ENCODE data around the gene HES7. TPM values are rescaled to one million over a fixed set of nuclear protein-coding genes. Genes with fewer than 3 reads are reported as not detected.
"Not testable (repeated sequence)": the region's sequence is repeated elsewhere in the genome, so short reads cannot be mapped to it uniquely, and the experiment has no call there.

Gene HES7
- total RNA-seq, 2 experiments from 2014 or later: 0.15 to 0.20 TPM

DNA sequence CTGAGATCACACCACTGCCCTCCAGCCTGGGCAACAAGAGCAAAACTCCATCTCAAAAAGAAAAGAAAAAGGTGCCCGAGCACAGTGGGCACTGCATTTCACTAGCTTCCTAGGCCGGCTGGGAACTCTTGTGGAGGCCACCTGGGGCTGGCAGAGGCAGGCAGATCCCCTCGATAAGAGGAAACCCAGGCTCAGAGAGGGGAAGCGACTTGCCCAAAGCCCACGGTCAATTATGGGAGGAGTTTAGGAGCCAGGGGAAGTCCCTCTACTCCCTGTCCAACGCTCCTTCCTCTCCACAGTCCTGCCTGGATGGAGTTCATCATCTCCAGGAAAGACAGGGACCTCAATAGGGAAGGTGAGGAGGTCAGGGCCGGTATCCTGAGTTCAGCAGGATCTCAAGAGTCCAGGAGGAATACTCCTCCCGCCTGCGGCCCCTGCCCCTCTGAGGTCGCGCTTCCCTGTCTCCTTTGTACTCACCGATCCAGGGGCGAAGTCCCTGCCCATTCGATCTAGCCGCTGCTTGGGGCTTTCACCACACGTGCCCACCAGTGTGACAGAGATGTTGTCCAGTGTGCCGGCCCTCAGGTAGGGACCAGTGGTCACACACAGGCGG lies 6.4 kb downstream of the HES7 start:
- CTCF ChIA-PET: interaction anchor here (0.6 to 5.8 kb wide), 10 partner anchors 7 to 81 kb away, joined by 3 to 32 read pairs (median 4); partner anchors contain the start of gene BORCS6
- Mint-ChIP-seq H3K36me3 (ENCODE audit: low read depth) (no peaks in the 10 kb centered on the region), H3K27me3 (peaks cover 62% of the 10 kb centered on the region), H3K27ac (no peak overlapping the region), H3K9me3 (no peaks in the 10 kb centered on the region), H3K4me1 (peaks cover 39% of the 10 kb centered on the region), H3K4me3 (peak overlapping the region; percentile 85)
- POLR2A ChIA-PET: no interaction called here
- no peak for DNase-seq

DNA sequence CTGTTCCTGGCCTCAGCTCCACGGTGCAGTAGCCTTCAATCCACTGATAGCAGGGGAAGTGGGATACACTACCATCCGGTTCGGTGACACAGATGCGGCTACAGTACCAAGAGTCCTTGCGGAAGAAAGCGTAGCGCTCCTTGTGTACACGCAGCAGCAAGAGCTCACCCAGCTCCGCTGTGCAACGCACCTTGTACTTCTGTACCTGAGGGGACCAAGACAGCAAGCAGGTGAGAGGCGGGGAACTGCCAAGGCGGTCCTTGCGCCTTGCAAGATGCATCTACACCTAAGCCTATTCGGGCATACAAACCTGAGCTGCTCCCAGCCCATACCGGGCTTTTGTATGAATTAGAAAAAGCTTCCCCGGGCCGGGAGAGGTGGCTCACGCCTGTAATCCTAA lies 7.1 kb downstream of the HES7 start:
- Mint-ChIP-seq H3K36me3 (ENCODE audit: low read depth) (no peaks in the 10 kb centered on the region), H3K9me3 (no peaks in the 10 kb centered on the region), H3K27ac (no peak overlapping the region), H3K4me3 (no peak overlapping the region), H3K27me3 (peaks cover 62% of the 10 kb centered on the region), H3K4me1 (peaks cover 36% of the 10 kb centered on the region)
- POLR2A ChIA-PET: no interaction called here
- no peak for DNase-seq
- CTCF ChIA-PET: interaction anchor here (1.0 to 5.8 kb wide), 4 partner anchors 13 to 82 kb away, joined by 3 to 27 read pairs (median 4); no protein-coding TSS in a partner anchor

DNA sequence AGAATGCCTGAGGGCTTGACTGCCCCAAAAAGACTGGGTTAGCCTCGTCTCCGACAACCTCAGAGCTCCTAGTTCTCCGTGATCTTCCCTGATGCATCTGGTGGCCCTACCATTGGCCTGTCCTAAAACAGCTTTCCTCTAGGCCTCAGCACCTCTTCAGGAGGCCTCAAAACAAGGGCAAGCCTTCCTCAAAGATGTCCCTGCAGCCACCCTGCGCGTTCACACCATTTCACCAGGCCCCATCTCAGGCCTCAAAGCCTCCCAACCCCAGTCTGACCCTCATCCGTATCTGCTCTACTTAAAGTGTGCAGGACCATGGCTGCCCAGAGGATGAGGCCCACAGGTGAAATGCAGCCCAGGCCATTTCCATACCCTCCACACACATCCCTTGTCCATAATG lies 13.0 kb downstream of the HES7 start:
- H3K4me3 Mint-ChIP-seq: no peak overlapping the region
- H3K4me1 Mint-ChIP-seq: peaks cover 3% of the 10 kb centered on the region
- H3K36me3 Mint-ChIP-seq (ENCODE audit: low read depth): no peaks in the 10 kb centered on the region
- H3K27ac Mint-ChIP-seq: no peak overlapping the region
- CTCF ChIA-PET: interaction anchor here (0.6 to 2.9 kb wide), 19 partner anchors 8 to 640 kb away, joined by 3 to 32 read pairs (median 3); partner anchors contain the start of genes ALOXE3, TP53 and WRAP53
- H3K9me3 Mint-ChIP-seq: no peaks in the 10 kb centered on the region
- peaks cover 47% of the 10 kb centered on the region for H3K27me3 Mint-ChIP-seq
- POLR2A ChIA-PET: no interaction called here
- no peak for DNase-seq

DNA sequence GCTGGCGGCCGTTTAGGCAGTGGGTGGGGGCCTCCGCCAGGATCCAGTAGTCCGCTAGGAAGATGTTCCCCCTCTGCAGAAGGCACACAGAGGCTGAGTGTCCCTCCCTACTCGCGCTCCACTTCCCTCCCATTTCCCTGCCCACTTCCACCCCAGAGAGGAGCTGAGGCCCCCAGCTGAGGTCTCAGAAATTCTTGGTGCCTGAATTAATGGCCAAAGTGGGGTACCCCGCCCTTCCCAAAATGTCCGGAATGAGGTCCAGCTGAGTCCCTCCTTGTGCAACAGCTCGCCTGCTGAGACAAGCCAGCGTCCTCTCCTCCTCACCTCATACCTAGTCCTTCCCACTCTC lies 13.5 kb downstream of the HES7 start:
- Mint-ChIP-seq H3K27me3 (peaks cover 43% of the 10 kb centered on the region), H3K27ac (no peak overlapping the region), H3K4me3 (no peak overlapping the region), H3K4me1 (peaks cover 3% of the 10 kb centered on the region), H3K9me3 (no peaks in the 10 kb centered on the region), H3K36me3 (ENCODE audit: low read depth) (no peaks in the 10 kb centered on the region)
- CTCF ChIA-PET: interaction anchor here (0.6 to 2.9 kb wide), 19 partner anchors 9 to 639 kb away, joined by 3 to 32 read pairs (median 3); partner anchors contain the start of genes ALOXE3, TP53 and WRAP53
- DNase-seq: no peak
- POLR2A ChIA-PET: no interaction called here

DNA sequence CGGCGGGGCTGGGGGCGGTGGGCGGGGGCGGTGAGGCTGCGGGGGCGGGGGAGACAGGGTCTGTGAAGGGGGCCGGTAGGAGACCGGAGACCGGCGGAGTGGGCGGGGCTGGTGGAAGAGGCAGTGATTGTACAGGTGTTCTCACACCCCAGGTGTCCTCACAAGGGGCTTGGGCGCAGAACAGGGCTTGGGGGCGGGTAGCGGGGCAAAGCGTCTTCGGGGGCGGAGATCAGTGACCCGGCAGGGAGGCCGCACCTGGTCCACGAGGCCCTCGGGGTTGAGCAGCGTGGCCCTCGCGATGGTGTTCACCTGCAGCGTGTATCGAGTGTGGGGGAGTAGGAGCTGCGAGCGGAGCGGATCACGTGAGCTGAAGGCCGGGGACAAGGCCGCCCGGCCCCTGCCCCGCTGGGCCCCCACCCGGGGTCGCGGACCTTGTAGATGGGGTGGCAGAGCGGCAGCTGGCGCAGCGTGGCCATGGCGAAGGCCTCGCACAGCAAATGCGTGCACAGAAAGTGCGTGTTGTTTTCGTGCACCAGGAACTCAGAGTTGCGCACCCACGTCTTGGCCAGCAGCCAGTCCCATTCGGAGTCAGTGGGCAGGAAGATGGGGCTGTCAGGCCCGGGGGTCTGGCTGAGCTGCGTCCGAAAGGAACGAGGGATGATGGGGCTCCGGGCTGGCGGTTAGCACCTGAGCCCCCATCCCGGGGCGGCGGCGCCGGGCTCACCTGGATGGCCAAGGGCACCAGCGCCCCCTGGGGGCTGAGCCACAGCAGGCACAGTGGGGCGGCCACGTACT lies 14.0 kb downstream of the HES7 start:
- Mint-ChIP-seq H3K4me1 (peaks cover 6% of the 10 kb centered on the region), H3K9me3 (no peaks in the 10 kb centered on the region), H3K4me3 (peak overlapping the region; percentile 17), H3K36me3 (ENCODE audit: low read depth) (no peaks in the 10 kb centered on the region), H3K27ac (no peak overlapping the region), H3K27me3 (peaks cover 37% of the 10 kb centered on the region)
- ChIA-PET CTCF (interaction anchor here (0.5 to 2.9 kb wide), 17 partner anchors 9 to 499 kb away, joined by 3 to 32 read pairs (median 4); partner anchors contain the start of genes ALOXE3, TP53 and WRAP53), POLR2A (no interaction called here)
- peak; percentile 79 for DNase-seq

DNA sequence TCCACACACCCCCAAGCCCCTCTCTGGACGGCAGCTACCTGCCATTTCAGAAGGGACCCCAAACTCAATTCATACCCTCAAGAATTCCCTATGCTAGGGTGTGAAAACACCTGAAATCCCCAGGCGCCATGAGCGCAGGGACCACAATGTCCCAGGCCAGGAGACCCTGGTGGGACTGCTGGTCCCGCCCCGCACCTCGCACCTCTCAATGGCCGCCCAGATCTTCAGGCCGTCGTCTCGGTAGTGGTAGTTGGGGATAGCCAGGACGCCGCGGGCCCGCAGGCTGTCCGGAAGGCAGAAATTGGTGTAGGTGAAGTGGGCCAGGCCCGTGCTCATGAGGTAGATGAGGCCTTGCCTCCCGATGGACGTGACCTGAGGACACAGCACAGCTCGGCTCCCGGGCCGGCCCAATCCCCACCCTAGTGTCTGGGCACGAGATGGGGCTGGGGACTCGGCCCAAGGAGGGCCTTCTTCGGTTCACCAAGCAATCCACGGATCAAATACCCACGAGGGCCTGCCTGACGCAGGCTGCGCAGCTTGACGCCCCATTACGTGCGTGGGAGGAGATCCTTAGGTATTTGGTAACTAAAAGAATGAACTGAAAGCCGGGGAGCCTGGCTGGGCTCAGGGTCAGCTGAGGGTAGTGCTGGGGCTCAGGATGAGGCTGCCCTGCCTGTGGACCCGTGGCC lies 14.8 kb downstream of the HES7 start:
- no peak for DNase-seq
- Mint-ChIP-seq H3K9me3 (no peaks in the 10 kb centered on the region), H3K36me3 (ENCODE audit: low read depth) (no peaks in the 10 kb centered on the region), H3K4me3 (no peak overlapping the region), H3K27me3 (peaks cover 31% of the 10 kb centered on the region), H3K27ac (no peak overlapping the region), H3K4me1 (peaks cover 6% of the 10 kb centered on the region)
- ChIA-PET POLR2A (no interaction called here), CTCF (interaction anchor here (0.5 to 2.9 kb wide), 8 partner anchors 10 to 49 kb away, joined by 3 to 32 read pairs (median 4); partner anchors contain the start of gene ALOXE3)

DNA sequence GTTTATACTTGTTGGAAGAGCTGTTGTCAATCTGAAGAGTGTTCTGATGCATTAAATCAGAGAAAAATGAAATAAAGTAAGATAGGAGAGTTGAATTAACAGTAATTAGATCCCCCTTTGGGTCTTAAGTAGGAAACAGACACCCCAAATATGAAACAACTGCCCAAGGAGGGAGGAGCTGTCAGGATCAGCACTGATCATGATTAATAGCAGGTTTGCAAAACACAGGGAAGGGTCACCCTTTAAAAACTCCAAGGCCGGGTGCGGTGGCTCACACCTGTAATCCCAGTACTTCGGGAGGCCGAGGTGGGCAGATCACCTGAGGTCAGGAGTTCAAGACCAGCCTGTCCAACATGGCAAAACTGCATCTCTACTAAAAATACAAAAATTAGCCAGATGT lies 16.9 kb downstream of the HES7 start:
- H3K27me3 Mint-ChIP-seq: peaks cover 20% of the 10 kb centered on the region
- H3K36me3 Mint-ChIP-seq (ENCODE audit: low read depth); H3K4me1 Mint-ChIP-seq; CTCF ChIA-PET; POLR2A ChIA-PET; H3K27ac Mint-ChIP-seq; DNase-seq; H3K4me3 Mint-ChIP-seq; H3K9me3 Mint-ChIP-seq: not testable (repeated sequence)

DNA sequence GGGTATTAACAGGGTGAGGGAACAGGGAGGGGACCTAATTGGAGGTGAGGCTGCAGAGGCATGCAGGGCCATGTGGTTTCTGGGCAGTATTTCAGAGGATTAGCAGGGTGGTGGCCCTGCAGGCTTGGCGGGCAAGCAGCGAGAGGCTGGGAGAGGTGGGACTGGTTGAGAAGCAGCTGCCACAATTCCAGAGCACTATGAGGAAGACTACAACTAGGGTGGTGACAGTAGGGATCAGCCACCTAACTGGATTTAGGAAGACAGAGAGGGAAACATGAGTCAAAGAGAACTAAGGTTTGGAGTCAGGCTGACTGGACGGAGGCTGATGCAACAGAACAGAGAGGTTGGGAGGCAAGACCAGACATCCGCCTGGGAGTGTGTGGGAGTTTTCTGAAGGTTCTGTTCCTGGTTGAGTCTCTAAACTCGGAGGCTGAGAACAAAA lies 17.9 kb downstream of the HES7 start:
- H3K27ac Mint-ChIP-seq: no peak overlapping the region
- DNase-seq: no peak

DNA sequence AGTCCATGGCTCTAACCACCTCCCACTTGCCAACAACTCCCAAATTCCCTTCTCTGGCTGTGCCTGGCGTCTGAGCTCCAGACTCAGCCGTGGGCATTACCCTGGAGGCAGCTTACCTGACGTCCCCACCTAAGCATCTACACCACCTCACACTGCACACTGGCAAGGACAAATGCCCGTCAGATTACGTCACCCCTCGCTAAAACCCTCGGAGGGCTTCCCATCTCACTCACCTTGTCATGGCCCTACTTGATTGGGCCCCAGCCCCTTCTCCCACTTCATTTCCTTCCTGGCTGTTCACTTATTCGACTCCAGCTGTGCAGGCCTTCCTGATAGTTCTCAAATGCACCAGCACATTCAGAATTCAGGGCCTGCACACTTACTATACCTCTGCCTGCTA lies 19.0 kb downstream of the HES7 start:
- no peak for DNase-seq
- H3K4me1 Mint-ChIP-seq: peaks cover 3% of the 10 kb centered on the region
- H3K27ac Mint-ChIP-seq: no peak overlapping the region
- no peaks in the 10 kb centered on the region for H3K36me3 Mint-ChIP-seq (ENCODE audit: low read depth)
- ChIA-PET CTCF (interaction anchor here (1.0 to 2.6 kb wide), 6 partner anchors 11 to 45 kb away, joined by 3 to 15 read pairs (median 5); no protein-coding TSS in a partner anchor), POLR2A (no interaction called here)
- peaks cover 10% of the 10 kb centered on the region for H3K27me3 Mint-ChIP-seq
- no peaks in the 10 kb centered on the region for H3K9me3 Mint-ChIP-seq
- no peak overlapping the region for H3K4me3 Mint-ChIP-seq

More for the DNA sequence above, 17.9 kb downstream of the HES7 start:
- Mint-ChIP-seq H3K27me3 (peaks cover 12% of the 10 kb centered on the region), H3K9me3 (no peaks in the 10 kb centered on the region), H3K36me3 (ENCODE audit: low read depth) (no peaks in the 10 kb centered on the region), H3K4me3 (no peak overlapping the region), H3K4me1 (peaks cover 6% of the 10 kb centered on the region)
- ChIA-PET CTCF (interaction anchor here (1.0 to 2.6 kb wide), 4 partner anchors 12 to 46 kb away, joined by 4 to 15 read pairs (median 6); no protein-coding TSS in a partner anchor), POLR2A (no interaction called here)

DNA sequence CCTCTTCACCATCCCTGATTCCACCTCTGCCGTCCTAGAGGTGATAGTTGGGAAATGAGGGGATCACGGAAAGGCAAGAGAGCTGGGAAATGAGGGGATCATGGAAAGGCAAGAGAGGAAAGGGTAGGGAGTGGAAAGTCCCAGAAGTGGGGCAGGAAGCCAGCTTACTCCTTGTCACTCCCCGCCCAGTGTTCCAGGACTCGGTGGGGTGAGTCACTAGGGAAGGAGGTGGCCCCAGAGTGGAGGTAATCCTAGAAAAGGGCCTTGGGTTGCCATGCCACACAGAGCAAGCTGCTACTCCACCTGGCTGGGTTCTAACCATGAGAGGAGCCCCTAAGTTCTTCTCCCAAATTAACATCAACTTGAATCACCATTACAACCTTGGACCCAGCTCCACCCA lies 20.4 kb downstream of the HES7 start:
- Mint-ChIP-seq H3K4me3 (no peak overlapping the region), H3K36me3 (ENCODE audit: low read depth) (no peaks in the 10 kb centered on the region), H3K27ac (no peak overlapping the region), H3K4me1 (peaks cover 3% of the 10 kb centered on the region), H3K27me3 (peaks cover 10% of the 10 kb centered on the region), H3K9me3 (no peaks in the 10 kb centered on the region)
- no peak for DNase-seq
- CTCF ChIA-PET: interaction anchor here (0.7 to 2.6 kb wide), 7 partner anchors 10 to 280 kb away, joined by 3 to 15 read pairs (median 3); no protein-coding TSS in a partner anchor
- POLR2A ChIA-PET: no interaction called here

DNA sequence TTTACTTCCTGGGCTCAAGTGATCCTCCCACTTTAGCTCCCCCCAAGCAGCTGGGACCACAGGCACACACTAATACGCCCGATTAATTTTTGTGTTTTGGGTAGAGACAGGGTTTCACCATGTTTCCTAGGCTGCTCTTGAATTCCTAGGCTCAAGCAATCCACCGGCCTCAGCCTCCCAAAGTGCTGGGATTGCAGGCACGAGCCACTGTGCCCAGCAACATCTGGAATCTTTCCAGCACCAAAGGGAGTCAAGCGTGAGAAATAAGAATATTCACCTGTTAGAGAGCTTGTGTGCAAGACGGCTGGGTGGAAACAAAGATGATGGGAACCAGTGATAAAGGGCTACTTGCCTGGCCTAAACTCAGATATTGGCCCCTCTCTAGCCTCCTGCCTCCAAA lies 22.2 kb downstream of the HES7 start:
- H3K27ac Mint-ChIP-seq: no peak overlapping the region
- no peaks in the 10 kb centered on the region for H3K36me3 Mint-ChIP-seq (ENCODE audit: low read depth)
- CTCF ChIA-PET: interaction anchor here (0.6 to 1.4 kb wide), 5 partner anchors 9 to 36 kb away, joined by 3 to 4 read pairs (median 4); no protein-coding TSS in a partner anchor
- DNase-seq: no peak
- no peaks in the 10 kb centered on the region for H3K9me3 Mint-ChIP-seq
- H3K27me3 Mint-ChIP-seq: peaks cover 7% of the 10 kb centered on the region
- POLR2A ChIA-PET: no interaction called here
- peaks cover 3% of the 10 kb centered on the region for H3K4me1 Mint-ChIP-seq
- H3K4me3 Mint-ChIP-seq: no peak overlapping the region

DNA sequence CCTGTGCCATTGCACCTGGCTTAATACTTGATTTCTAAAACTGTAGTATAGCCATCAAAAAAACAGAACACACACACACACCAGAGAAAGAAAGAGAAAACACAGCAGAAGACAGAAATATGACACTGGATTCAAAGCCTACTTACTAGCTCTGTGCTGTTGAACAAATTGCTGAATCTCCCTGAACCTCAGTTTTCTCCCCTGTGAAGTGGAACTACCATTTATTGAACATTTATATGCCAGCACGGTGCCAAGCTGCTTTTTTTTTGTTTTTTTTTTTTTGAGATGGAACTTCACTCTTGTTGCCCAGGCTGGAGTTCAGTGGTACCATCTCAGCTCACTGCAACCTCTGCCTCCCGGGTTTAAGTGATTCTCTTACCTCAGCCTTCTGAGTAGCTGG lies 23.1 kb downstream of the HES7 start:
- CTCF ChIA-PET: interaction anchor here (0.9 to 1.4 kb wide), 5 partner anchors 10 to 36 kb away, joined by 3 to 4 read pairs (median 4); no protein-coding TSS in a partner anchor
- H3K27ac Mint-ChIP-seq: peak overlapping the region; percentile 47
- peaks cover 3% of the 10 kb centered on the region for H3K4me1 Mint-ChIP-seq
- POLR2A ChIA-PET: no interaction called here
- no peak overlapping the region for H3K4me3 Mint-ChIP-seq
- H3K9me3 Mint-ChIP-seq: no peaks in the 10 kb centered on the region
- peaks cover 6% of the 10 kb centered on the region for H3K27me3 Mint-ChIP-seq
- no peak for DNase-seq
- no peaks in the 10 kb centered on the region for H3K36me3 Mint-ChIP-seq (ENCODE audit: low read depth)

Measured in activated CD4-positive, alpha-beta T cell treated with anti-CD3 and anti-CD28 coated beads, Interleukin-2, amount 10 ng/mL, durations not matched to agents 7 days and 5 days (primary cell).